HCT116 (cell line): ENCODE results near the gene AP1M1. TPM values are rescaled to one million over a fixed set of nuclear protein-coding genes. Genes with fewer than 3 reads are reported as not detected.

ENCODE experiments used
- ATAC-seq: fragments of 200-7000 bp; cut with Tn5 transposase; 2 replicates; pipeline ENCODE4 v1.9.1; 2020; ENCODE audit warnings: mild to moderate bottlenecking, moderate library complexity
- BruUV-seq: library from RNA; stranded (reverse); fragments of 400-500 nt; replicated peaks from 2 replicates; lab custom pipeline; 2021; lab: Mats Ljungman, UMichigan
- CTCF ChIA-PET: fragments of 300-600 bp; sonication (Branson Sonifier 250); formaldehyde crosslinking; loops from one replicate; lab custom pipeline; 2021; ENCODE audit warnings: antibody characterized with exemption; lab: Charles Lee
- POLR2A ChIA-PET: fragments of 300-600, 350-600 bp; sonication (Branson Sonifier 250); formaldehyde crosslinking; loops from one replicate; lab custom pipeline; 2021; ENCODE audit warnings: antibody characterized with exemption; lab: Charles Lee
- RAD21 ChIA-PET, 2 experiments: fragments of 300-600 bp; sonication (Branson Sonifier 250); formaldehyde crosslinking; loops; one replicate each; lab custom pipeline; 2023; ENCODE audit warnings: low total read pairs in 2 of 2; ENCODE audit not compliant: uncharacterized antibody in 2 of 2, unreplicated experiment in 2 of 2, low non-redundant PET in 1 of 2; lab: Charles Lee
- DNase-seq: peaks from one replicate; pipeline ENCODE4 v3.0.0-alpha.2; 2010; ENCODE audit warnings: low read depth, low spot score
- H2AFZ ChIP-seq: fragments of 200-600 bp; shearing (Covaris generic), sonication (generic); 2 replicates; pipeline ENCODE4 v1.6.1; 2017; ENCODE audit warnings: low read depth, mixed run types, mixed read lengths, antibody characterized with exemption, low read length; ENCODE audit not compliant: poor library complexity, severe bottlenecking
- H3K27ac ChIP-seq: 2 replicates; pipeline ENCODE4 v1.5.1; 2012; ENCODE audit warnings: low read depth, low read length
- H3K27me3 ChIP-seq: fragments of 200-600 bp; sonication (generic); 2 replicates; pipeline ENCODE4 v1.6.1; 2016; ENCODE audit warnings: mixed run types, low read length, mixed read lengths; ENCODE audit not compliant: insufficient read depth
- H3K36me3 ChIP-seq, 2 experiments: fragments of 200-500 bp in 1 of 2; fragments of 200-600 bp in 1 of 2; sonication (Bioruptor generic) in 1 of 2; sonication (generic) in 1 of 2; 2 replicates each; pipeline versions ENCODE4 v1.5.1 to v1.6.1; 2014 to 2016; ENCODE audit warnings: low read length in 2 of 2, inconsistent platforms in 1 of 2, mixed read lengths in 1 of 2, mixed run types in 1 of 2; ENCODE audit not compliant: insufficient read depth in 2 of 2, control insufficient read depth in 1 of 2
- H3K4me1 ChIP-seq, 2 experiments: fragments of 200-600 bp in 1 of 2; sonication (generic) in 1 of 2; 2 replicates each; pipeline versions ENCODE4 v1.5.1 to v1.6.1; 2012 to 2017; ENCODE audit warnings: low read length in 2 of 2, inconsistent platforms in 1 of 2, mild to moderate bottlenecking in 1 of 2, mixed read lengths in 1 of 2, mixed run types in 1 of 2, moderate library complexity in 1 of 2; ENCODE audit not compliant: insufficient read depth in 2 of 2, control insufficient read depth in 1 of 2
- H3K4me2 ChIP-seq: fragments of 200-600 bp; sonication (generic); 2 replicates; pipeline ENCODE4 v1.6.1; 2017; ENCODE audit warnings: mixed run types, low read length, mixed read lengths
- H3K4me3 ChIP-seq, 2 experiments: fragments of 200-600 bp in 1 of 2; sonication (generic) in 1 of 2; replicated peaks in 1 of 2; 2 replicates each; pipeline ENCODE4 v1.5.1; 2011 to 2016; ENCODE audit warnings: low read length in 2 of 2, control low read depth in 1 of 2, low read depth in 1 of 2, mild to moderate bottlenecking in 1 of 2, mixed read lengths in 1 of 2, mixed run types in 1 of 2
- H3K79me2 ChIP-seq: fragments of 200-600 bp; sonication (generic); 2 replicates; pipeline ENCODE4 v1.6.1; 2017; ENCODE audit warnings: mild to moderate bottlenecking, mixed run types, low read length, moderate library complexity, mixed read lengths; ENCODE audit not compliant: insufficient read depth
- H3K9ac ChIP-seq: fragments of 200-600 bp; sonication (generic); 2 replicates; pipeline ENCODE4 v1.6.1; 2016; ENCODE audit warnings: low read length, mixed read lengths
- H3K9me2 ChIP-seq: fragments of 200-600 bp; sonication (generic), shearing (Covaris generic); 2 replicates; pipeline ENCODE4 v1.6.1; 2017; ENCODE audit warnings: mixed run types, mild to moderate bottlenecking, moderate library complexity; ENCODE audit not compliant: insufficient read depth
- H3K9me3 ChIP-seq, 2 experiments: fragments of 200-500 bp in 1 of 2; fragments of 200-600 bp in 1 of 2; sonication (Bioruptor generic) in 1 of 2; sonication (generic) in 1 of 2; 2 replicates each; pipeline ENCODE4 v1.6.1; 2014 to 2017; ENCODE audit warnings: low read length in 2 of 2, mixed read lengths in 2 of 2, inconsistent platforms in 1 of 2, low read depth in 1 of 2, mild to moderate bottlenecking in 1 of 2, mixed run types in 1 of 2, moderate library complexity in 1 of 2; ENCODE audit not compliant: control insufficient read depth in 1 of 2, insufficient read depth in 1 of 2
- H4K20me1 ChIP-seq: fragments of 200-600 bp; sonication (generic), shearing (Covaris generic); 2 replicates; pipeline ENCODE4 v1.6.1; 2017; ENCODE audit warnings: mixed run types, mild to moderate bottlenecking, moderate library complexity; ENCODE audit not compliant: insufficient read depth
- CBX3 ChIP-seq: IDR thresholded peaks from 2 replicates; pipeline ENCODE4 v1.6.1; 2012; ENCODE audit warnings: low read depth
- CEBPB ChIP-seq: IDR thresholded peaks from 2 replicates; pipeline ENCODE4 v1.6.1; 2012; ENCODE audit warnings: low read depth
- EZH2 ChIP-seq: fragments of 200-600 bp; sonication (generic); IDR thresholded peaks from 2 replicates; pipeline ENCODE4 v1.6.1; 2017; ENCODE audit warnings: antibody characterized with exemption, mixed run types
- EZH2phosphoT487 ChIP-seq: fragments of 200-600 bp; IDR thresholded peaks from 2 replicates; pipeline ENCODE4 v1.6.1; 2018; ENCODE audit warnings: antibody characterized with exemption, borderline replicate concordance
- JUND ChIP-seq: IDR thresholded peaks from 2 replicates; pipeline ENCODE4 v1.6.1; 2012
- POLR2AphosphoS5 ChIP-seq: IDR thresholded peaks from 2 replicates; pipeline ENCODE4 v1.6.1; 2011; ENCODE audit warnings: mild to moderate bottlenecking, low read depth, low read length, moderate library complexity
- RAD21 ChIP-seq: IDR thresholded peaks from 2 replicates; pipeline ENCODE4 v1.6.1; 2012; ENCODE audit warnings: low read depth, mild to moderate bottlenecking
- SIN3A ChIP-seq: IDR thresholded peaks from 2 replicates; pipeline ENCODE4 v1.6.1; 2012; ENCODE audit warnings: low read depth
- SP1 ChIP-seq: IDR thresholded peaks from 2 replicates; pipeline ENCODE4 v1.6.1; 2012; ENCODE audit warnings: low read depth
- SRF ChIP-seq: IDR thresholded peaks from 2 replicates; pipeline ENCODE4 v1.6.1; 2012; ENCODE audit warnings: low read depth
- TCF7L2 ChIP-seq: IDR thresholded peaks from 2 replicates; pipeline ENCODE4 v1.7.0; 2011; ENCODE audit warnings: borderline replicate concordance, inconsistent platforms; ENCODE audit not compliant: insufficient read depth, insufficient read length; ENCODE audit errors: extremely low read depth
- YY1 ChIP-seq: IDR thresholded peaks from 2 replicates; pipeline ENCODE4 v1.6.1; 2011; ENCODE audit warnings: low read length, low read depth, moderate library complexity, mild to moderate bottlenecking; ENCODE audit not compliant: insufficient replicate concordance; ENCODE audit errors: extremely low read depth
- ZBTB33 ChIP-seq: IDR thresholded peaks from 2 replicates; pipeline ENCODE4 v1.6.1; 2011; ENCODE audit warnings: mild to moderate bottlenecking, low read length, moderate library complexity; ENCODE audit not compliant: insufficient replicate concordance; ENCODE audit errors: extremely low read depth
- ZFX ChIP-seq: fragments of 450-650 bp; IDR thresholded peaks from 2 replicates; pipeline ENCODE4 v1.6.1; 2017
- ZNF274 ChIP-seq: fragments of 200-500 bp; sonication (Bioruptor generic); IDR thresholded peaks from 2 replicates; pipeline ENCODE4 v1.6.1; 2014; ENCODE audit warnings: mild to moderate bottlenecking, low read depth, low read length, inconsistent platforms
- intact Hi-C: fragments of 100-400 bp; cut with micrococcal nuclease; formaldehyde crosslinking; loops from 2 replicates; pipeline ENCODE4 v1.10.0; 2022
- total RNA-seq: library from RNA; stranded (reverse); gene quantifications from one replicate; pipeline ENCODE4 v1.2.1, GENCODE V29; 2021; ENCODE audit not compliant: unreplicated experiment
- TF ChIP-seq, protein P1 (sequence below), 3 experiments: fragments of 200-600 bp in 1 of 3; sonication (generic) in 1 of 3; IDR thresholded peaks in 2 of 3; conservative IDR thresholded peaks in 1 of 3; 2 replicates each; pipeline ENCODE4 v1.5.1; 2012 to 2017; ENCODE audit warnings: low read depth in 2 of 3, low read length in 2 of 3, antibody characterized with exemption in 1 of 3, borderline replicate concordance in 1 of 3, control low read depth in 1 of 3, mild to moderate bottlenecking in 1 of 3, mixed read lengths in 1 of 3, mixed run types in 1 of 3, moderate library complexity in 1 of 3; ENCODE audit not compliant: insufficient read depth in 1 of 3
- TF ChIP-seq, protein P2 (sequence below): IDR thresholded peaks from 2 replicates; pipeline ENCODE4 v1.6.1; 2012
- TF ChIP-seq, protein P3 (sequence below): IDR thresholded peaks from 2 replicates; pipeline ENCODE4 v1.6.1; 2012

The AP1M1 gene
- total RNA-seq, 1 experiment from 2014 or later: 50.0 TPM

GRCh38 chr19:16289594-16289993, 91.9 kb downstream of the AP1M1 start (continued):
- TF ChIP-seq ZBTB33: no peak

GRCh38 chr19:16290692-16291091, 93.0 kb downstream of the AP1M1 start:
- ChIA-PET RAD21 (no interaction called here), POLR2A (no interaction called here), CTCF (no interaction called here)
- TF ChIP-seq EZH2phosphoT487: no peak
- no peak for TF ChIP-seq YY1
- TF ChIP-seq CBX3: no peak
- TF ChIP-seq CEBPB: no peak
- TF ChIP-seq ZNF274: no peak
- TF ChIP-seq RAD21: no peak
- TF ChIP-seq POLR2AphosphoS5: no peak
- TF ChIP-seq EZH2: no peak
- no peak for TF ChIP-seq SRF
- TF ChIP-seq SIN3A: no peak
- TF ChIP-seq ZFX: no peak
- TF ChIP-seq JUND: no peak
- TF ChIP-seq, protein P1, sequence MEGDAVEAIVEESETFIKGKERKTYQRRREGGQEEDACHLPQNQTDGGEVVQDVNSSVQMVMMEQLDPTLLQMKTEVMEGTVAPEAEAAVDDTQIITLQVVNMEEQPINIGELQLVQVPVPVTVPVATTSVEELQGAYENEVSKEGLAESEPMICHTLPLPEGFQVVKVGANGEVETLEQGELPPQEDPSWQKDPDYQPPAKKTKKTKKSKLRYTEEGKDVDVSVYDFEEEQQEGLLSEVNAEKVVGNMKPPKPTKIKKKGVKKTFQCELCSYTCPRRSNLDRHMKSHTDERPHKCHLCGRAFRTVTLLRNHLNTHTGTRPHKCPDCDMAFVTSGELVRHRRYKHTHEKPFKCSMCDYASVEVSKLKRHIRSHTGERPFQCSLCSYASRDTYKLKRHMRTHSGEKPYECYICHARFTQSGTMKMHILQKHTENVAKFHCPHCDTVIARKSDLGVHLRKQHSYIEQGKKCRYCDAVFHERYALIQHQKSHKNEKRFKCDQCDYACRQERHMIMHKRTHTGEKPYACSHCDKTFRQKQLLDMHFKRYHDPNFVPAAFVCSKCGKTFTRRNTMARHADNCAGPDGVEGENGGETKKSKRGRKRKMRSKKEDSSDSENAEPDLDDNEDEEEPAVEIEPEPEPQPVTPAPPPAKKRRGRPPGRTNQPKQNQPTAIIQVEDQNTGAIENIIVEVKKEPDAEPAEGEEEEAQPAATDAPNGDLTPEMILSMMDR (IDR thresholded peaks at IDR 0.05 in 2 of 3, conservative IDR thresholded peaks at IDR 0.05 in 1 of 3; ENCODE audit: borderline replicate concordance in 1 of 3, insufficient read depth in 1 of 3, low read depth in 2 of 3, low read length in 2 of 3): no peak
- TF ChIP-seq ZBTB33: no peak
- TF ChIP-seq, protein P2, sequence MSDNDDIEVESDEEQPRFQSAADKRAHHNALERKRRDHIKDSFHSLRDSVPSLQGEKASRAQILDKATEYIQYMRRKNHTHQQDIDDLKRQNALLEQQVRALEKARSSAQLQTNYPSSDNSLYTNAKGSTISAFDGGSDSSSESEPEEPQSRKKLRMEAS: no peak
- TF ChIP-seq SP1: no peak
- no peak for TF ChIP-seq TCF7L2
- TF ChIP-seq, protein P3, sequence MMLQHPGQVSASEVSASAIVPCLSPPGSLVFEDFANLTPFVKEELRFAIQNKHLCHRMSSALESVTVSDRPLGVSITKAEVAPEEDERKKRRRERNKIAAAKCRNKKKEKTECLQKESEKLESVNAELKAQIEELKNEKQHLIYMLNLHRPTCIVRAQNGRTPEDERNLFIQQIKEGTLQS: no peak
- H3K27ac ChIP-seq: no peak overlapping the region
- H3K9me3 ChIP-seq: no peaks in the 10 kb centered on the region
- H3K4me3 ChIP-seq: no peak overlapping the region
- no peak for ATAC-seq
- no TSS peak for BruUV-seq
- intact Hi-C loops: no loop called here
- no peaks in the 10 kb centered on the region for H3K79me2 ChIP-seq
- 0 out of 4 replicates have a peak, but pooled peaks cover under 1 to 4% of the 10 kb centered on the region in 2 experiments for H3K4me1 ChIP-seq
- H3K9me2 ChIP-seq: no peaks in the 10 kb centered on the region
- no peaks in the 10 kb centered on the region for H3K27me3 ChIP-seq
- no peak overlapping the region for H3K4me2 ChIP-seq
- no peaks in the 10 kb centered on the region for H4K20me1 ChIP-seq
- no peak for DNase-seq
- no peaks in the 10 kb centered on the region for H3K36me3 ChIP-seq
- no peak overlapping the region for H2AFZ ChIP-seq
- H3K9ac ChIP-seq: no peak overlapping the region
